K562 (cell line): Measurements from ENCODE around the gene VPS13D. TPM values are rescaled to one million over a fixed set of nuclear protein-coding genes. Genes with fewer than 3 reads are reported as not detected.

Experiments used
- CBFA2T3 ChIP-seq: fragments of 450-650 bp; IDR thresholded peaks from 2 replicates; pipeline ENCODE4 v1.6.1; 2017
- CHD2 ChIP-seq: IDR thresholded peaks from 2 replicates; pipeline ENCODE4 v1.6.1; 2011; ENCODE audit warnings: low read depth, low read length
- DEAF1 ChIP-seq: fragments of 450-650 bp; formaldehyde crosslinking; IDR thresholded peaks from 2 replicates; pipeline ENCODE4 v1.4.0; 2020; ENCODE audit warnings: mild to moderate bottlenecking, moderate library complexity
- DMBX1 ChIP-seq: fragments of 250-450 bp; sonication (Bioruptor Pico); IDR thresholded peaks from 2 replicates; pipeline ENCODE4 v1.8.0; 2022; ENCODE audit warnings: inconsistent platforms, mild to moderate bottlenecking, moderate library complexity, borderline replicate concordance
- E2F1 ChIP-seq: sonication (generic); formaldehyde crosslinking; IDR thresholded peaks from 2 replicates; pipeline ENCODE4 v1.8.1; 2023; ENCODE audit warnings: mild to moderate bottlenecking, missing genetic modification reagents, moderate library complexity
- FOXP4 ChIP-seq: sonication (generic); formaldehyde crosslinking; IDR thresholded peaks from 2 replicates; pipeline ENCODE4 v1.8.0; 2022; ENCODE audit warnings: mild to moderate bottlenecking, missing genetic modification reagents, borderline replicate concordance
- GATAD2A ChIP-seq: fragments of 450-650 bp; IDR thresholded peaks from 2 replicates; pipeline ENCODE4 v1.6.1; 2017
- HDGF ChIP-seq: fragments of 450-650 bp; IDR thresholded peaks from 2 replicates; pipeline ENCODE4 v1.6.1; 2016
- KAT7 ChIP-seq: sonication (generic); formaldehyde crosslinking; IDR thresholded peaks from 2 replicates; pipeline ENCODE4 v1.8.0; 2022; ENCODE audit warnings: missing genetic modification reagents, mild to moderate bottlenecking, borderline replicate concordance
- KDM4B ChIP-seq, 2 experiments: fragments of 450-650 bp in 1 of 2; sonication (generic) in 1 of 2; IDR thresholded peaks; 2 replicates each; pipeline ENCODE4 v1.6.1; 2016 to 2017; ENCODE audit warnings: borderline replicate concordance in 2 of 2, antibody characterized with exemption in 1 of 2, low read depth in 1 of 2, mild to moderate bottlenecking in 1 of 2
- MEF2D ChIP-seq: conservative IDR thresholded peaks from 2 replicates; pipeline ENCODE4 v1.6.1; 2016; ENCODE audit warnings: low read depth, missing genetic modification characterization, missing compliant biosample characterization
- NCOA1 ChIP-seq: fragments of 450-650 bp; IDR thresholded peaks from 2 replicates; pipeline ENCODE4 v1.6.1; 2016; ENCODE audit warnings: low read depth
- TGIF2 ChIP-seq: sonication (generic); formaldehyde crosslinking; IDR thresholded peaks from 2 replicates; pipeline ENCODE4 v1.8.1; 2022; ENCODE audit warnings: mild to moderate bottlenecking, missing genetic modification reagents, moderate library complexity
- THAP7 ChIP-seq: fragments of 250-450 bp; sonication (Bioruptor Pico); IDR thresholded peaks from 2 replicates; pipeline ENCODE4 v1.5.0; 2021
- TOE1 ChIP-seq, 2 experiments: fragments of 450-650 bp in 1 of 2; sonication (generic) in 1 of 2; formaldehyde crosslinking in 1 of 2; IDR thresholded peaks; 2 replicates each; pipeline versions ENCODE4 v1.7.1 to v1.8.0; 2016 to 2022; ENCODE audit warnings: borderline replicate concordance in 2 of 2, mild to moderate bottlenecking in 2 of 2, antibody characterized with exemption in 1 of 2, inconsistent platforms in 1 of 2, low read depth in 1 of 2, missing genetic modification reagents in 1 of 2, moderate library complexity in 1 of 2
- ZBTB8A ChIP-seq: fragments of 450-650 bp; IDR thresholded peaks from 2 replicates; pipeline ENCODE4 v1.6.1; 2018; ENCODE audit warnings: mild to moderate bottlenecking, moderate library complexity; ENCODE audit not compliant: partially characterized antibody
- ZEB2 ChIP-seq: fragments of 450-650 bp; IDR thresholded peaks from 2 replicates; pipeline ENCODE4 v1.6.1; 2016
- ZFP30 ChIP-seq: fragments of 250-450 bp; sonication (Bioruptor Pico); IDR thresholded peaks from 2 replicates; pipeline ENCODE4 v1.8.0; 2022; ENCODE audit warnings: moderate library complexity, mild to moderate bottlenecking, inconsistent platforms, borderline replicate concordance
- ZNF140 ChIP-seq: fragments of 250-450 bp; sonication (Bioruptor Pico); IDR thresholded peaks from 2 replicates; pipeline ENCODE4 v1.8.0; 2021; ENCODE audit warnings: moderate library complexity, mild to moderate bottlenecking, inconsistent platforms
- ZNF224 ChIP-seq: sonication (generic); formaldehyde crosslinking; IDR thresholded peaks from 2 replicates; pipeline ENCODE4 v1.8.0; 2022; ENCODE audit warnings: mild to moderate bottlenecking, missing genetic modification reagents
- ZNF384 ChIP-seq: IDR thresholded peaks from 2 replicates; pipeline ENCODE4 v1.6.1; 2012; ENCODE audit warnings: low read depth, low read length, improper control_type of control experiment
- polyA plus RNA-seq, 8 experiments: library from polyadenylated mRNA; depleted of rRNA in 4 of 8; stranded (reverse) in 5 of 8; unstranded in 3 of 8; fragments of >200 nt; fragmentation: Nextera tagmentation in 2 of 8; fragmentation: Illumina TruSeq in 1 of 8; extraction: Ambion mirVana in 2 of 8; extraction: Trizol in 1 of 8; gene quantifications; 2 replicates each; pipeline versions ENCODE4 v1.2.1 to v1.2.3, GENCODE V29; 2011 to 2014; ENCODE audit warnings: inconsistent platforms in 1 of 8, missing spikeins in 1 of 8
- total RNA-seq, 7 experiments: library from RNA; depleted of rRNA in 6 of 7; stranded (reverse); fragments of >200 nt in 6 of 7; fragmentation: Illumina TruSeq in 2 of 7; extraction: Trizol in 2 of 7; gene quantifications; 2 replicates each; pipeline versions ENCODE4 v1.2.1 to v1.2.3, GENCODE V29; 2011 to 2021; ENCODE audit warnings: low replicate concordance in 1 of 7

Gene VPS13D
- total and polyA plus RNA-seq, 9 of the 15 experiments (the other 6 are each of a cell fraction or from before 2014, with no cell fraction given): 6.1 to 51.5 (median 38.5) TPM

GRCh38 chr1:12496154-12496961 lies 266.5 kb downstream of the VPS13D start (continued):
- TF ChIP-seq CBFA2T3 (peak; percentile 38; the same call in 1 of the 2 replicates), MEF2D (tag) (no peak), CHD2 (no peak), ZNF224 (CRISPR knock-in tag) (no peak), ZBTB8A (peak; percentile 46), DMBX1 (CRISPR knock-in tag) (0 out of 2 replicates have a peak, but pooled peaks have one; percentile 38), DEAF1 (CRISPR knock-in tag) (no peak), TGIF2 (CRISPR knock-in tag) (no peak), E2F1 (CRISPR knock-in tag) (no peak), NCOA1 (no peak), KAT7 (CRISPR knock-in tag) (no peak), ZNF384 (no peak), GATAD2A (0 out of 2 replicates have a peak, but pooled peaks have one; percentile 74), FOXP4 (CRISPR knock-in tag) (no peak), ZFP30 (CRISPR knock-in tag) (no peak), ZEB2 (no peak), TOE1 (IDR thresholded peaks at IDR 0.05; ENCODE audit: borderline replicate concordance) (peak; percentile 27; the same call in 1 of the 2 replicates), TOE1 (CRISPR knock-in tag; IDR thresholded peaks at IDR 0.05; ENCODE audit: borderline replicate concordance, low read depth) (no peak), THAP7 (CRISPR knock-in tag) (0 out of 2 replicates have a peak, but pooled peaks have one; percentile 34), ZNF140 (CRISPR knock-in tag) (no peak), HDGF (peak; percentile 66), KDM4B (IDR thresholded peaks at IDR 0.05; ENCODE audit: borderline replicate concordance in 2 of 2, low read depth in 1 of 2) (no peak)
